Type B pancreatic cell (in vitro differentiated cells): Measurements from ENCODE around the gene TCF20. TPM values are rescaled to one million over a fixed set of nuclear protein-coding genes. Genes with fewer than 3 reads are reported as not detected.

ENCODE experiments used
- DNase-seq: peaks from one replicate; pipeline ENCODE4 v3.0.0; 2021; ENCODE audit warnings: mixed read lengths; ENCODE audit not compliant: unreplicated experiment; ENCODE audit errors: extremely low spot score
- H3K27ac Mint-ChIP-seq: 2 replicates; pipeline ENCODE4 v1.8.0; 2021; ENCODE audit warnings: mild to moderate bottlenecking, mixed read lengths
- H3K27me3 Mint-ChIP-seq: 2 replicates; pipeline ENCODE4 v1.8.0; 2021; ENCODE audit warnings: mixed read lengths
- H3K36me3 Mint-ChIP-seq: 2 replicates; pipeline ENCODE4 v1.8.0; 2021; ENCODE audit warnings: mixed read lengths
- H3K4me1 Mint-ChIP-seq: one replicate; pipeline ENCODE4 v1.8.0; 2021; ENCODE audit warnings: mixed read lengths; ENCODE audit not compliant: unreplicated experiment
- H3K4me3 Mint-ChIP-seq: 2 replicates; pipeline ENCODE4 v1.8.0; 2021; ENCODE audit warnings: mild to moderate bottlenecking, mixed read lengths
- H3K9me3 Mint-ChIP-seq: 2 replicates; pipeline ENCODE4 v1.8.0; 2021; ENCODE audit warnings: mixed read lengths
- CTCF ChIP-seq: fragments of 200-600 bp; sonication (generic); conservative IDR thresholded peaks from 2 replicates; pipeline ENCODE4 v1.5.0; 2021; ENCODE audit warnings: antibody characterized with exemption, mild to moderate bottlenecking
- total RNA-seq: library from RNA; stranded (reverse); gene quantifications from 2 replicates; pipeline ENCODE4 v1.2.1, GENCODE V29; 2021; ENCODE audit warnings: low replicate concordance

Gene TCF20
- total RNA-seq, 1 donor from 2014 or later: 65.1 TPM

GRCh38 chr22:42315392-42315756 lies 44.9 kb upstream of the TCF20 start:
- H3K27me3 Mint-ChIP-seq: peaks cover 11% of the 10 kb centered on the region
- peak overlapping the region; percentile 29 for H3K27ac Mint-ChIP-seq
- H3K9me3 Mint-ChIP-seq: no peaks in the 10 kb centered on the region
- no peak for DNase-seq
- H3K4me1 Mint-ChIP-seq: peaks cover 47% of the 10 kb centered on the region
- H3K4me3 Mint-ChIP-seq: no peak overlapping the region
- TF ChIP-seq CTCF: no peak
- H3K36me3 Mint-ChIP-seq: no peaks in the 10 kb centered on the region

DNA sequence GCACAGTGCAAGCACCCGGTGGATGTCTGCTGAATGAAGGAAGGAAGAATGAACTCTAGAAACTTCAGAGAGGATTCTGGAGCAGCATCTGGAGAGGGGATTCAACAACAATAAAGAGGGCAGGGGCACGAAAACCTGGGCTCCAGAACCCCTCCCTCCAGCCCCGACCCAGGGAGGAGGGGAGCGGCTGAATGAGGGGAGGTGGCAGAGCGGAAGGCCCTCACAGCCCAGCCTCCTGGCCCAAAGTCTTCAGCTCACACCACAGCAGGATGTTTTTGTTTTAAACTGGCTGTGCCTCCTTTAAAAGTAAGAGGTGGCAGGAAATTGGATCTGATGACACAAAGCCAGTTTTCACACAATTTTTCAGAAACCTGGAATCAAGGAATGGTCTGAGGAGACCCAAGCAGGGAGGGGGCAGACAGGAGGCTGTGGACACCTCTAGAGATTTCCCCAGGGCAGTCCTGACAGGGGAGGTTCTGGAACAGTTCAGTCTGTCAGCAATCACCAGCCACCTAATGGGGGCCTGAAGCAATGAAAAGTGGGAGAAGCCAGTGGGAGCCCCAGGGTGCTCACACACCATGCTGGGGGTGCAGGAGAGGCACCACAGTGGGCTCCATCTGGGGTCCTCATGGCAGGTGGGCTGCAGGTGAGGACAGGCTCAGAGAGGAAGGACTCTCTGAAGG lies 44.4 kb upstream of the TCF20 start:
- peak overlapping the region; percentile 29 for H3K27ac Mint-ChIP-seq
- H3K9me3 Mint-ChIP-seq: no peaks in the 10 kb centered on the region
- no peak overlapping the region for H3K4me3 Mint-ChIP-seq
- DNase-seq: no peak
- peaks cover 12% of the 10 kb centered on the region for H3K27me3 Mint-ChIP-seq
- no peak for TF ChIP-seq CTCF
- no peaks in the 10 kb centered on the region for H3K36me3 Mint-ChIP-seq
- peaks cover 47% of the 10 kb centered on the region for H3K4me1 Mint-ChIP-seq

DNA sequence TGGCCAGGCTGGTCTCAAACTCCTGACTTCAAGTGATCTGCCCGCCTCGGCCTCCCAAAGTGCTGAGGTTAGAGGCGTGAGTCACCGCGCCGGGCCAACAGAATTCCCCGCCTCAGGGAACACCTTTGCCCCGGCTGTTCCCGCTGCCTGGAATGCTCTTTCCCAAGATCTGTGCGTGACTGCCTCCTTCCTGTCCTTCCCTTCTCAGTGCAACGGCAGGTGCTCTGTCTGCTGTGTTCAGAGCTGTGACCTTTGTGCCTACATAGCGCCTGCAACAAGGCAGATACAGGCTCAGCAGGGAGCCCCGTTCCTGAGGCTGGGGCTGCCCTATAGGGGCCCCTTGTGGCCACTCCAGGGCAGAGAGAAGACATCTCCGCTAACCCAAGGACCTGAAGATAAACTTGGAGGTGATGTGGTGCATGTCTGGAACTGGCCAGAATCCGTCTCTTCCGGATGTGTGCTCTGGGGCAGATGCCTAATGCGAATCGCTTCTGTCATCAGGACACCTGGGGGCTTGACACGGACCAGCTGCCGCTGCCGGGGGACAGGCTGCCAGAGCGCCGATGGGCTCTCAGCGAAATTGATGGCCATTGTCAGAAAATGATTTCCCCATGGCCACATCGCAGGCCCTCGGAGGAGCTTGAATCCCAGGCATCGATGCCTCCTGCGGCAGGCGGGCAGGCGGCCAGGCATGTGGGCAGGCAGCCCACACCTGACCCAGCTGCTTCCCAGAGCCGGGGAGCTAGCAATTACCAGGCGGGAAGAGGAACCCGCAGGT lies 43.5 kb upstream of the TCF20 start:
- H3K4me1 Mint-ChIP-seq: peaks cover 51% of the 10 kb centered on the region
- H3K27me3 Mint-ChIP-seq: peaks cover 12% of the 10 kb centered on the region
- H3K4me3 Mint-ChIP-seq: peak overlapping the region; percentile 59
- no peaks in the 10 kb centered on the region for H3K36me3 Mint-ChIP-seq
- peak overlapping the region; percentile 81 for H3K27ac Mint-ChIP-seq
- peak; percentile 70 for TF ChIP-seq CTCF
- H3K9me3 Mint-ChIP-seq: no peaks in the 10 kb centered on the region
- no peak for DNase-seq

GRCh38 chr22:42313204-42313603 lies 42.8 kb upstream of the TCF20 start:
- Mint-ChIP-seq H3K9me3 (no peaks in the 10 kb centered on the region), H3K4me1 (peaks cover 47% of the 10 kb centered on the region), H3K27ac (no peak overlapping the region), H3K36me3 (no peaks in the 10 kb centered on the region), H3K4me3 (no peak overlapping the region), H3K27me3 (peaks cover 12% of the 10 kb centered on the region)
- TF ChIP-seq CTCF: no peak
- DNase-seq: no peak

DNA sequence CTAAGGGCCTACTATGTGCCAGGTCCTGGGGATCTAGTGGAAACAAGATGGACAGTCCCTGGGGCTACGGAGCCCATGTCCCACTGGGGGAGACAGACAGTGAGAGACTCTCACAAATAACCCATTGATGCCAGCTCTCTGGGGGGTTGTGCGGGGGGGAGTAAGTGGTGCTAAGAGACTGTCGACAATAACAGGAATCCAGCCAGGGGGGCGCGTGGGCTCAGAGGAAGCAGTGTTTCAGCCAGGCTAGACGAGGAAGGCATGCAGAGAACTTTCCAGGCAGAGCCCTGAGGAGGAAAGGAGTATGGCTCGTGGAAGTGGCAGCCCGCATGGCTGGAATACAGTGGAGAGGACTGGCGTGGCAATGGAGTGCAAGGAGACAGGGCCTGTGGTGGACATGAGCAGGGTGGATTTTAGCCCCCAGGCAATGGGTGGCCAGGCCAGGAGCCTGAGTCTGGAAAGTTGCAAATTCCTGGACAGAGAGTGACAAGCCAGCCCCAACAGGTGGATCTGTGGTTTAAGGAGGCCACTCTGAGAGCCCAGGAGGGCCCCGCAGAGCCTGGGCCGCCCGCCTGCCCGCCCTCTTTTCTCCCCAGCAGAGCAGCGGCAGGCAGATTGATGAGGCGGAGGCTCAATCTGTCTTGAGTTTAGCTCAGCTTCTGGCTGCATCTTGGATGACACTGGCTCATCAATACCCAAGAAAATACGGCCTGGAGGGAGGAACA lies 40.0 kb upstream of the TCF20 start:
- H3K9me3 Mint-ChIP-seq: no peaks in the 10 kb centered on the region
- DNase-seq: no peak
- no peaks in the 10 kb centered on the region for H3K36me3 Mint-ChIP-seq
- H3K27me3 Mint-ChIP-seq: peaks cover 16% of the 10 kb centered on the region
- TF ChIP-seq CTCF: no peak
- peaks cover 35% of the 10 kb centered on the region for H3K4me1 Mint-ChIP-seq
- H3K4me3 Mint-ChIP-seq: peak overlapping the region; percentile 47
- peak overlapping the region; percentile 31 for H3K27ac Mint-ChIP-seq
